Fibroblast of skin of scalp (primary cell): ENCODE measurements around the gene BACE1-AS. TPM values are rescaled to one million over a fixed set of nuclear protein-coding genes. Genes with fewer than 3 reads are reported as not detected.
"Not testable (repeated sequence)": the region's sequence is repeated elsewhere in the genome, so short reads cannot be mapped to it uniquely, and the experiment has no call there.

Experiments
- DNase-seq: peaks from one replicate; pipeline ENCODE4 v3.0.0-alpha.2; 2013
- polyA plus RNA-seq, 2 experiments: library from polyadenylated mRNA; unstranded; fragments of 120-200 nt; gene quantifications; one replicate each; pipeline ENCODE4 v1.2.1, GENCODE V29; 2013; ENCODE audit not compliant: insufficient read length in 2 of 2

BACE1-AS gene
- polyA plus RNA-seq (2013, experiment 1 of 2; ENCODE audit: insufficient read length): 6.3 TPM
- polyA plus RNA-seq (2013, experiment 2 of 2; ENCODE audit: insufficient read length): 6.7 TPM

DNA sequence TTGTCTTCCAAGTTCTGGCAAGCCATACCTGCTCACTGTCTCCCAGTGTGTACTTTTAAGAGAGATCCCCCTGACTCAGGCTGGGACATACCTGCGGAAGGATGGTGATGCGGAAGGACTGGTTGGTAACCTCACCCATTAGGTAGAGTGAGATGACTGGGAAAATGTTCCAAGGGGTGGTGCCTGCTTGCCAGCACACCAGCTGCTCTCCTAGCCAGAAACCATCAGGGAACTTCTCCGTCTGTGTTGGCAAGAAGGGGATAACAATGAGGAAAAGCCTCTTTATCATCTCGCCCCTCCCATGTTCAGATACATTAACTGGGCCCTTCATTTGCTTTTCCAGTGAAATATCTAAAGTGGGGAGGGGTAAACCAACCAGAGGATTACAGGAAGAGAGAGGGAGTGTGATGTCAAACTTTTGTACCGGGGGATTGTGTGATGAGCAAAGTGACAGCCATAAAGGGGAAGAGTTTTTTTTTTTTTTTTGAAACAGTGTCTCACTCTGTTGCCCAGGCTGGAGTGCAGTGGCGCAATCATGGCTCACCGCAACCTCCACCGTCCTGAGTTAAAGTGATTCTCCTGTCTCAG, at the start of gene BACE1-AS:
TSS of gene BACE1-AS (plus strand) at position 538 of the 588 bp plus-strand sequence.
- DNase-seq: no peak

DNA sequence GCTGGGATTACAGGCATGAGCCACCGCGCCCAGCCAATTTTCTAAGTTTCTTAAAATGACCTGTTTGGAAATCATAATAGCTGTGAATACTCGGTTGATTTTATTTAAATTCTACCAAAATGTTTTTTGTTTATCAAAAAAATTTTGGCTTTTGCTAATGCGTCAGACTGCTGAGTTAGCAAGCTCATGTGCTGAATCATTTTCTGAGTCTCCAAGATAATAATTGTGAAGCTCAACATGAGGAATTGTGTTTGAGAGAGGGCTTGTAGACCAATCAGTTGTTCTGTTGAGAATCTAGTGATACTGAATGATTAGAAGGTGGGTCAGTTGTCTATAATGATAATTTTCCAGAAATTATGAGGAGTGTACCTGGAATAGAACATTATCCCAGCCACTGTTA, 42.8 kb upstream of the BACE1-AS start:
- DNase-seq: no peak

DNA sequence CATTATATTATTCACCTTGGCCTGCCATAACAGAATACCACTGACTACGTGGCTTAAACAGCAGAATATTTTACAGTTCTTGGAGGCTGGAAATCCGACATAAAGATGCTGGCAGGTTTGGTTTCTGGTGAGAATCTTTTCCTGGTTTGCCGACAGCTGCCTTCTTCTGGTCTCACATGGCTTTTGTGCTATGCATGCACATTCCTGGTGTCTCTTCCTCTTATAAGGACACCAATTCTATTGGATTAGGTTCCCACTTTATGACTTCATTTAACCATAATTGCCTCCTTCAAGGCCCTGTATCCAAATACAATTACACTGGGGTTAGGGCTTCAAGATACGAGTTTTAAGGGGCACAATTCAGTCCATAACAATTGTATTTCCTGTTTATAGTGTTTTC, 41.6 kb upstream of the BACE1-AS start:
- DNase-seq: no peak

DNA sequence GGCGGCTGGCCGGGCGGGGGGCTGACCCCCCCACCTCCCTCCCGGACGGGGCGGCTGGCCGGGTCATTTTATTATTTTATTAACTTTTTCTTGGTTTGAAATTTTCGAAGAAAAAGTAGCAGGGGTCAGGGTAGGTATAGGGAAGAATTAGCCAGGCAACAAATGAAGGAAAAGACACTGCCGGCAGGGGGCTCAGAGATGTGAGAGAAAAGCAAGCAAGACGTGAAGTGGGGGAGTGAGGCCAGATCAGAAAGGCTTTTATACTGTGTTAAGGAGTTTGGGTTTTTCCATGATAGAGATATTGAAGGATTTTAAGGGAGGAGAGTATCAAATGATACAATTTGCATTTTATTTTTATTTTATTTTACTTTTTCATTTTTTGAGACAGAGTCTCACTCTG, 39.6 kb upstream of the BACE1-AS start:
- DNase-seq: peak; percentile 25

DNA sequence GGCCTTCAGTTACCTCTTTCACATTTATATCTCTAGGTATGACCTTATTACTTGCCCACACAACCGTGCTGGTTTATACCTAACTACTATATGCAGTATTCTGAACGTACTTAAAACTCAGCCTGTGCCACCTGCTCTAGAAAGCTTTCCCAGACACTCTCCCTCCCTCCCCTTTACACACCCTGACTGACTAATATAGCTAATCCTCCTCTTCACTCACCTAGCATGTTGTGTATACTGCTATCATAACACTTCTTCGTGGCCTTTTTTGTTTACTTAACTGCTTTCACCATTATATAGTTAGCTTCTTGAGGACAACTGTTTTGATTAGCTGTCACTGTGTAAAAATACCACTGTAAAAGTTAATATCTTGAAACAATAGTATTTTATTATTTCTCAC, 35.2 kb upstream of the BACE1-AS start:
- DNase-seq: no peak

DNA sequence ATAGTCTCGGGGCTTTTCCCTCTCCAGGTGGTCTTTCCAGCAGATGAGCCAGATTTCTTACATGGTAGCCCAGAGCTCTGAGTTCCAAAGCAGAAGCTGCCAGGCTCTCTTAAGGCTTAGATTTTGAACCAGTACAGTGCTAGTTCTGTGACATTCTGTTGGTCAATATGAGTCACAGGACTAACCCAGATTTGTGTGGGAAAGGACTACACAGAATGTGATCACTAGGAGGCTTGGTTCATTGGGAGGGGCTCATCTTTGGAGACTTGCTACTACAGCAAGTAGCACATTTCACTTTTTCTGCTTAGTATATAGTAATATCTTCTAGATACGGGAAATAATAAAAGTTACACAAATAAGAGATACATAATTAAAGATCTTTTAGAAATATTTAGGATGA, 34.6 kb upstream of the BACE1-AS start:
- peak; percentile 65 for DNase-seq

DNA sequence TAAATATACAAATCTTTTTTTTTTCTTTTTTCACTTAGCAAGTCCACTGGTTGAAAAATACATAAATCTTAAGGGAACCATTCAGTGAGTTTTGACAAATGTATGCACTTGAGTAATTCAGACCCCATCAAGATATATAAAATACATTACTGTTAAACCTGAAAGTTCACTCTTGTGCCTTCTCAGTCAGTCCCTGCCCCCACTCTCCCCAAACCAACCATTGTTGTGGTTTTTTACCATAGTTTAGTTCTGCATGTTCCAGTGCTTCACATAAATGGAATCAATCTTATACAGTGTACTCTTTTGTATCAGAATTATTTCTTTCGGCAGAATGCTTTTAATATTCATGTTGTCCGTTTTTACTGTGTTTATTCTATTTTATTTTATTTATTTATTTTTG, 32.6 kb upstream of the BACE1-AS start:
- DNase-seq: no peak

DNA sequence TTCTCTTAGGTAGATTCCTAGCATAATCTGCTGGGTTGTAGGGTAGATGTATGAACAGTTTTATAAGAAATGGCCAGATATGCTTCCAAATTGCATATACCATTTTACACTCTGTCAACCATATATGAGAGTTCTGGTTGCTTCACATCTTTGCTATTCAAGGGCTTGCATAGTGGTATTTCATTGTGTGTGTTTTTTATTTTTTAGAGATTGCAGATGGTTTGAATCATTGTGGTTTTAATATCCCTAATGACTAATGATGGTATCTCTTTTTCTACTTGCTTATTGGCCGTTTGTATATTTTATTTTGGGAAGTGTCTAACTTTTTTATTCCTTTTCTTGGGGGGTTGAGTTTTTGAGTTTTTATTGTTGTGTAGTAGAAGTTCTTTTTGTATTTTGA, 31.7 kb upstream of the BACE1-AS start:
- DNase-seq: peak; percentile 86

DNA sequence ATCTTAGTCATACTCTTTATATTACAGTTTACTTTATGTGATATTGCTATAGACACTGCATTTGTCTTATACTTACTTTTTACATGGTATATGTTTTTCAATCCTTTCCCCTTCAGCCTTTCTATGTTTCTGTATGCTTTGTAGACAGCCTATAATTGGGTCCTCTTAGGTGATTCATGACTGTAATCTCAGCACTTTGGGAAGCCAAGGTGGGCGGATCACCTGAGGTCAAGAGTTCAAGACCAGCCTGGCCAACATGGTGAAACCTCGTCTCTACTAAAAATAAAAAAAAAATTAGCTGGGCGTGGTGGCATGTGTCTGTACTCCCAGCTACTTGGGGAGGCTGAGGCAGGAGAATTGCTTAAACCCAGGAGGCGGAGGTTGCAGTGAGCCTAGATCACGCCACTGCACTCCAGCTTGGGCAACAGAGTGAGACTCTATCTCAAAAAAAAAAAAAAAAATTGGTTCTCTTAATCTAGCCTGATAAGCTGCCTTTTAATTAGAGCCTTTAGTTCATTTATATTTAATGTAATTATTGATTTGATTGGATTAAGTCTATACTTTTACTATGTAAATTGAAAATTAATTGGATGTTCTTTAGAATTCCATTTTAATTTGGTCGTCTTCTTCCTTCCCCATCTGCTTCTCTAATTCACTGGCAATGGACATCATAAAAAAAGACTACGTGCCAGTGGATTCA, 26.4 kb upstream of the BACE1-AS start:
- not testable (repeated sequence) for DNase-seq

DNA sequence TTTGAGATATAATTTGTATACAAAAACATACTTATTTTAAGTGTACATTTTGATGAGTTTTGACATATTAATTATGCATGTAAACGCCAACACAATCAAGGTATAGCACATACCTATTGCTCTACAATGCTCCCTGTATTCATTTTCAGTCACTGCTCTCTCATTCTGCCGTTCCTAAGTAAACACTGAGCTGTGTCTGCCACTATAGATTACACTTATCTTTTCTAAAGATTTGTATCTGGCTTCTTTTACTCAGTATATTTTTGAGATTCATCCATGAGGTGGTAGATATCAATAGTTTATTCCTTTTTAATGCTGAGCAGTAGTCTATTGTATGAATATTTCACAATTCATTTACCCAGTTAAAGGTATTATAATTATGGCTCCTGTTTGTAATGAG, 25.4 kb upstream of the BACE1-AS start:
- DNase-seq: no peak

DNA sequence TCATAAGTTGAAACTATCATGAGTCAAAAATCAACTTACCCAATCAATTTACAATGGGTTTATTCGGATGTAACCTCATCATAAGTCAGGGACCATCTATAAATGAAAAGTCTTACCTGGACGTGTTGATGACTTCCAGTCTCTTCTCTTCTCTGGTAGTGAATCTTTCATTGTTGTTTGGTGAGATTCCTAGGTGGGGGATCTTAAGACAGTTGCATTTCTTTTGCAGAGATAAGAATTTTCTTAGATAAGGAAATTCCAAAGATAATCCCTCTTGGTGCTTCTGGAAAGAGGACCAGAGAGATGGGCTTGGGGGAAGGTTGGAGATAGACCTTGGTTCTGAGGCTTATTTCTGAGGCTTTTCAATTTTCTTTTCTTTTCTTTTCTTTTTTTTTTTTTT, 21.3 kb upstream of the BACE1-AS start:
- no peak for DNase-seq

DNA sequence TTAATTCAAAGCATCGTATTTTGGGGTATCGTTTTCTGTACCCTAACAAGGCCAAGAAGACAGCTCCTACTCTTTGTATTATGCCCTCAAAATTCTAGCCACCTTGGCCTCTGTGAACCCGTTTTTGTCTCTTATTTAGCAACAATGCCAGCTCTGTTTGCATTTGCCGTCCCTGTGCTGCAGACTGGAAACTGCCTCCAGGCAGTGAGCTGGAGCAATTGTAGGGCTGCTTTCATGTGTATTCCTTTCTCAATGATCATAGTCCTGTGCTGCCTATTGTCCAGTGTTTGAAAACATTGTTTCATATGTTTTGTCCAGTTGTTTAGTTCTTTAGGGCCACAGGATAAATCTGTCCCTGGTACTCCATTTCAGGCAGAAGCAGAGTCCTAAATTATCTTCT, 19.9 kb upstream of the BACE1-AS start:
- no peak for DNase-seq

DNA sequence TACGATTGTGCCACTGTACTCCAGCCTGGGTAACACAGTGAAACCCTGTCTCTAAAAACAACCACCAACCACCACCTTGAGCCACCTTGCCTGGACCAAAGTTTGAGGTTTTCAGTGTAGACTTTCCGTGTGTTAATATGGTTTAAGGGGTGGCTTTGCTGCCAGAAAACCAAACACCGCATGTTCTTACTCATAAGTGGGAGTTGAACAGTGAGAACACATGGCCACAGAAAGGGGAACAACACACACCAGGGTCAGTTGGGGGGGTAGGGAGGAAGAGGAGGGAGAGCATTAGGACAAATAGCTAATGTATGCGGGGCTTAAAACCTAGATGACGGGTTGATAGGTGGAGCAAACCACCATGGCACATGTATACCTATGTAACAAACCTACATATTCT, 19.0 kb upstream of the BACE1-AS start:
- not testable (repeated sequence) for DNase-seq

DNA sequence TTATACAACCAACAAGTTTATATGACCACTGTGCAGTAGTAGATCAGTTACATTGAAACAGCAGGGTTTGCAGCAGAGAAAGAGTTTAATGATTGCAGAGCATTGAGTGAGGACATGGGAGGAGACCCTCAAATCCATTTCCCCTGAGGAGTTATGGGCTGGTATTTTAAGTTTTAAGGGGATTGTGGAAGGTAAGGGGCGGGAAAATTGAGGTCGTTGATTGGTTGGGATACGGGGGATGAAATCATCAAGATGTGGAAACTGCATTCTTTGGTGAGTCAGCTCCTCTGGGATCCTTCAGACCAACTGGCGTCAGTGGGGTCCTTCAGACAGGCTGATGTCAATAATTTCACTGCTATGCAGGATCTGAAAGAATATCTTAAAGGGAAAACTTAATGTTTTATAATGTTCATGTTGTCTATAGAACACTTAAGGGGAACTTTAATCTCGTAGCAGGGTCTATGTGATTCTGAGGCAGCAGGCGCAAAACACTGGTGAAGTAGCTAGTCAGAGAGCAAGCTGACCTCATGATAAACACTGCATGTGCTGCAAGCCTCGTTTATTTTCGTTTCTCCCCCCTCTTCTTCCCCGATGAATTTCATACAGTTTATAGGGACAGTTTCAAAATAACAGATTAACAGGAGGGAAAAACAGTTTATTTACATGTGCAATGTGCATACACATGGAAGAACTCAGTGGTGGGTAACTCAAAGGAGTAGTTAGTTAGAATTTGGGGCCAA, 17.4 kb upstream of the BACE1-AS start:
- peak; percentile 94 for DNase-seq

DNA sequence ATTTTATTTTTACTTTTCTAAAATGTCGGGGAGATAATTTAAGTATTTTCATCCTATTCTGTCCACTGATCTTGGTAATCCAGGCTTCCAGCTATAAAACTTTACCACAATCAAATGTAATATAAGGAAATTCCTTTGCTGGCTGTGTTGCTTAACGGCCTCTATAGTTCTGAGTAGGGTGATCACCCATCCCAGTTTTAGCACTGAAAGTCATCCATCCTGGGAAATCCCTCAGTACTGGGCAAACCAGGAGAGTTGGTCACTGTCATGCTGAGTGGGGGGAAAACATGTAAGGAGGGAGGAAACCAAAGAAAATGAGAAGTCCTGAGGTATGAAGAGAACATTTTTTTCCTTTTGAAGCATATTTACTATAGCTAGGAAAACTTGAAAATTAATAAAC, 12.8 kb upstream of the BACE1-AS start:
- DNase-seq: peak; percentile 27

DNA sequence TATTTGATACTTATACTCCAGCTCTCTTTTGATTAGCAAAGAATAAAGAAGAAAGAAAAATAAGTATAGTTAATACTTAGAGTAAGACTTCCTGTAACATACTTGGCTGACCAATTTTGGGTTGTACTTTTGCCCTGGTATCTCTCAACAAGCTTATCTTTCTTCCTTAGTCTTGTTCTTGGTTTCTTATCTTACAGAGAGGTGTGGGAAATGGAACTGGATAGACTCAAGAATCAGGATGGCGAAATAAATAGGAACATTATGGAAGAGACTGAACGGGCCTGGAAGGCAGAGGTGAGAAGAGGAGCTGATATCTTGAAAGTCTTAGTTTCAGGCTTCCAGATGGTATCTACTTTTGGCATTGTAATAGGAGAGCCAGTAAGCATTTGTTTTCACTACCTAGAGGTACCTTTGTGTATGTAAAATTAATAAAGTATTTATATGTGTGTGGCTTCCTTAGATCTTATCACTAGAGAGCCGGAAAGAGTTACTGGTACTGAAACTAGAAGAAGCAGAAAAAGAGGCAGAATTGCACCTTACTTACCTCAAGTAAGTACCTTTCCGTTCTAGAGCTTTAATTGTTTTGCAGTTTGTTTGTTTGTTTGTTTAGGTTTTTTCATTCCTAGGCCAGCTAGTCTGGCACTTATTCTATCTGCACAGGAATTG, 11.3 kb upstream of the BACE1-AS start:
- no peak for DNase-seq

DNA sequence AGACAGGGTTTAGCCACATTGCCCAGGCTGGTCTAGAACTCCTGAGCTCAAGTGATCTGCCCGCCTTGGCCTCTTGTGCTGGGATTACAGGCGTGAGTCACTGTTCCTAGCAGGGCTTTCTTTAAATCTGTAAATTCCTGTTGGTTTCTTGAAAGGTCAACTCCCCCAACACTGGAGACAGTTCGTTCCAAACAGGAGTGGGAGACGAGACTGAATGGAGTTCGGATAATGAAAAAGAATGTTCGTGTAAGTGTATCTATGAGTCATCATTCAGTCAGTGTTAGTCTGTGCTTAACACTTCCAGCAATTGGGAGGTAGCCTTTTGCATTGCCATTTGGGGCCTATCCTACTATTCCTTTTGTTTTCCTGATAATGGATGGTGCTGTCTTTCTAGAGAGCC, 10.0 kb upstream of the BACE1-AS start:
- DNase-seq: peak; percentile 98

DNA sequence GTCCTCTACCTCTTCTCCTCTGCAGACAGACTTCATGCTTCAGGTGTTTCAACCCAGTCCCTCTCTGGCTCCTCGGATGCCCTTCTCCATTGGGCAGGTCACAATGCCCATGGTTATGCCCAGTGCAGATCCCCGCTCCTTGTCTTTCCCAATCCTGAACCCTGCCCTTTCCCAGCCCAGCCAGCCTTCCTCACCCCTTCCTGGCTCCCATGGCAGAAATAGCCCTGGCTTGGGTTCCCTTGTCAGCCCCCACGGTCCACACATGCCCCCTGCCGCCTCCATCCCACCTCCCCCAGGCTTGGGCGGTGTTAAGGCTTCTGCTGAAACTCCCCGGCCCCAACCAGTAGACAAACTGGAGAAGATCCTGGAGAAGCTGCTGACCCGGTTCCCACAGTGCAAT, 9.3 kb upstream of the BACE1-AS start:
- no peak for DNase-seq

DNA sequence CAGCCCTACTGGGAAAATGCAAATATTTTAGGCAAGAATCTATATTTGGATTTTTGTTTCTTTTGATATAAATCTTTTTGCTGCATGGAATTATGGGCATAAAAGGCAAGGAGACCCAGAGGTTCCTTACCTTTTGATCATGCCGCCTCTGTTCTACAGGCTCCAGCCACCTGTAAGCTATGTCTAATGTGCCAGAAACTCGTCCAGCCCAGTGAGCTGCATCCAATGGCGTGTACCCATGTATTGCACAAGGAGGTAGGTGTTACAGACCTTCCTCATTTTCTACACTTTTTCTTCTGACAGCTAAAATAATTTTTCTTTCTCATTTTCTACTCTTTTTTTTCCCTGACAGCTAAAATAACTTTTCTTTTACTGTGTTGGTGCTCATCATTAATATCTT, 8.2 kb upstream of the BACE1-AS start:
- no peak for DNase-seq

DNA sequence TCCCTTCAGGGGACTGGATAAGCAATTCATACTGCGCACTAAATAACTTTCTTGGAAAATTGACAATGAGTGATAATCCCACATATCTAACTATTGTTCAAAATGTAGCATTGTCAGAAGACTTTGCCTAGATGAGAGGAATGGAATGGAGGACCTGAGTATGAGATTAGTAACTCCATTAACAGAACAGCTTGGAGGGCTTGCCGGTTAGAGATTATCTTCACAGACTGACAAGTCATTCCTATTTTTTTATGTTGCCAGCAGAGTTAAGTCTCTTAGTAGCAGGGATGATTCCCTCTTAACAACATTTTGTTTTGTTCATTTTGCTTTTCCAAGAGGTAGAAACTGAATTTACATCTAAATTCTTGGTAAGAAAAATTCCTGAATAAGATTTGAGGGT, 7.1 kb upstream of the BACE1-AS start:
- DNase-seq: no peak

DNA sequence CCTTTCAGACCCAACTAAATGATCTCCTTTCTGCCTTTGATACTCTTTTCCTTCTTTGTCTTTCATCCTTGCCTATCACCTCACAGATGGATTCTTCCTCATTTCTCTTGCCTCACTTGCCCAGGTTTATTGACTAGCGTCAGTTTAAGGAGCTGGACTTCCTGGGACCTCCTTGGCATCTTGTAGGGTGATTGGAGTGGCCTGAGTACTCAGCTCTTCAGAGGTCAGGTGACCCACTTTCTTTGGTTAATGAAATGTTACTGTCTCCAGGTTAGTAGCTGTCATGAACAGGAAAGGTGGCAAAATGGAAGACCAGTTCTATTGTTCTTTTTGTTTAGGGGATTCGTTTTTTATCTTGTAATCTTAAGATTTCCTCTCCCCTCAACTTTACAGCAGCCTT, 4.6 kb upstream of the BACE1-AS start:
- DNase-seq: no peak

DNA sequence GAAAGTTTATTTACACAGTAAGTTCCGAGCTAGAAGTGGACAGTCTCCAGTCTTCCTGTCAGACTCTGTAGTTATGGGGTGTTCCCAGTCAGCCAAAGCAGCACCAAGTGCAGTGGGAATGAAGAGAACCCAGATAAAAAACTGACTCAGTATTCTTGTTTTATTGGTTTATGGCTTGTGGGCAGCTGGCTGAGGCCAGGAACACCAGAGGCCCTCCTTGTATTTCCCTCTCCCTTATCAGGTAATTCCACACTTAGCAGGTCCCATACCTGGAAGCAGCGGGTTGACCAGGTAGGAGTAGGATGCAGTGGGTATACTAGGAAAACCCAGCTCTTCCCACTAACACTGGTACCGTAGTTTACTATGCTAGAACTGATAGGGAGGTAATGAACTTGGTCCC, 3.5 kb upstream of the BACE1-AS start:
- DNase-seq: no peak

DNA sequence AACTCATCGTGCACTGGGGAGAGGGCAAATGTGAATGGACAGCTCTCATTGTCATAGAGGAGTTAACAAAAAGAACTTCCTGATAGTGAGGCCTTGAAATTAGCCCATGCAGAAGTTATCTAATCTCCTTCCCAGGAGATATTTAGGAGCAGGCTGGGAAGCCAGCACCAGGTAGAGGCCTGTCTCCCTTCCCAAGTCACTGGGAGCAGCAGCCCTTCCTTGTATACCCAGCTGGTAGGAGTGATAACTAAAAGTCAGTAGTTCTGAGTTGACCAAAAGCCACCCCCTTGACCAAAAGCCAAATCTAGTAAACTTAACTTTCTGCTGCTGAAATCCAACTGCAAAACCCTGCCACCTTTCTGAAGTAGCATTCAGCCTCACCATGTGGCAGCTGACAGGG, 1.4 kb upstream of the BACE1-AS start:
- no peak for DNase-seq
